GM12864 (cell line): ENCODE results near the gene CXCL14.

Experiments used
- DNase-seq: peaks from one replicate; pipeline ENCODE4 v3.0.0-alpha.2; 2011; ENCODE audit warnings: low read depth
- H3K4me3 ChIP-seq: 2 replicates; pipeline ENCODE4 v1.5.1; 2011; ENCODE audit warnings: mild to moderate bottlenecking, low read depth, low read length, control low read depth
- TF ChIP-seq, protein P1 (sequence below): IDR thresholded peaks from 2 replicates; pipeline ENCODE4 v1.5.1; 2011; ENCODE audit warnings: low read depth, mild to moderate bottlenecking, moderate library complexity, low read length, control low read depth, inconsistent platforms; ENCODE audit errors: missing control alignments

Gene CXCL14

GRCh38 chr5:135578685-135579341 is at the start of gene CXCL14:
TSS of gene CXCL14 (minus strand) at chr5:135578991. CDS start at chr5:135578778, 213 bp downstream.
- DNase-seq: no peak
- TF ChIP-seq, protein P1, sequence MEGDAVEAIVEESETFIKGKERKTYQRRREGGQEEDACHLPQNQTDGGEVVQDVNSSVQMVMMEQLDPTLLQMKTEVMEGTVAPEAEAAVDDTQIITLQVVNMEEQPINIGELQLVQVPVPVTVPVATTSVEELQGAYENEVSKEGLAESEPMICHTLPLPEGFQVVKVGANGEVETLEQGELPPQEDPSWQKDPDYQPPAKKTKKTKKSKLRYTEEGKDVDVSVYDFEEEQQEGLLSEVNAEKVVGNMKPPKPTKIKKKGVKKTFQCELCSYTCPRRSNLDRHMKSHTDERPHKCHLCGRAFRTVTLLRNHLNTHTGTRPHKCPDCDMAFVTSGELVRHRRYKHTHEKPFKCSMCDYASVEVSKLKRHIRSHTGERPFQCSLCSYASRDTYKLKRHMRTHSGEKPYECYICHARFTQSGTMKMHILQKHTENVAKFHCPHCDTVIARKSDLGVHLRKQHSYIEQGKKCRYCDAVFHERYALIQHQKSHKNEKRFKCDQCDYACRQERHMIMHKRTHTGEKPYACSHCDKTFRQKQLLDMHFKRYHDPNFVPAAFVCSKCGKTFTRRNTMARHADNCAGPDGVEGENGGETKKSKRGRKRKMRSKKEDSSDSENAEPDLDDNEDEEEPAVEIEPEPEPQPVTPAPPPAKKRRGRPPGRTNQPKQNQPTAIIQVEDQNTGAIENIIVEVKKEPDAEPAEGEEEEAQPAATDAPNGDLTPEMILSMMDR: no peak
- no peak within 1 kb of the TSS for H3K4me3 ChIP-seq

DNA sequence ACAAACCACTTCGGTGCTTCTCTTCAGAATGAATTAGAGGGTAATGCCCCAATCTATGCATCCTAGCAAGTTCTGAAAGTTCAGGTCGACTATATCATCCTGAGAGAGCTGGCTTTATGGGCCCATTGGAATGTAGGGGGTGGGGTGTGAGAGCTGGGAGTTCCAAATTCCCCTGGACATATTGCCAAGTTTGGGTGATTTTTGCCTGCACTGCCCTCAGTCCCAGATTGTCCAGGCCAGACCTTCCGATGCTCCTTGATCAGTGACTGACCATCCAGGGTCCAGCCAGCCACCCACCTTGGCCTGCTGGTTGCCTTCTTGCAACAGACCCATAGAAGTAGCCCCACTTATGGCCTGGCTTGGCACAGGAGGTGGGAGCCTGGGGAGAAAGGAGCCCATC is 47.8 kb upstream of the CXCL14 start:
- TF ChIP-seq, protein P1: no peak
- no peak overlapping the region for H3K4me3 ChIP-seq
- DNase-seq: no peak

DNA sequence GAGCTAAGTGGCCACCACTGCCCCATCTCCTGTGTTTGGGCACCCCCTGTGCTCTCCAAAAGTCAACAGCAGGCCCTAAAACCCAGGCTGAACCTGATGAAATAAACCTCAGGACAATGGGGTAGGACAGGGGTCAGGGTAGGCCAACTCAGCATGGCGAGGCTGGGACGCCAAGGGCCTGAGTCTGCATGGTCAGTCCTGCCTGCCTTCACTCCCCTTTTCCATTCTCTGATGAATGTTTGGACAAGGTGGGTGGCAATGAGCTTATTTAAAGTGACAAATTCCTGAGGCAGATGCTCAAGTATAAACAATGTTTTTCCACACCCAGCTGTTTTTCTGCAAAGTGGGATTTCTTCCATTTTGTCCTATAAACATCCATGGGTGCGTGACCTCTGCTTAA is 47.2 kb upstream of the CXCL14 start:
- no peak for DNase-seq
- no peak overlapping the region for H3K4me3 ChIP-seq
- TF ChIP-seq, protein P1: no peak

- no peak for DNase-seq
- no peak overlapping the region for H3K4me3 ChIP-seq
- TF ChIP-seq, protein P1: no peak
Observed at GRCh38 chr5:135625486-135625885, 46.7 kb upstream of the CXCL14 start.

DNA sequence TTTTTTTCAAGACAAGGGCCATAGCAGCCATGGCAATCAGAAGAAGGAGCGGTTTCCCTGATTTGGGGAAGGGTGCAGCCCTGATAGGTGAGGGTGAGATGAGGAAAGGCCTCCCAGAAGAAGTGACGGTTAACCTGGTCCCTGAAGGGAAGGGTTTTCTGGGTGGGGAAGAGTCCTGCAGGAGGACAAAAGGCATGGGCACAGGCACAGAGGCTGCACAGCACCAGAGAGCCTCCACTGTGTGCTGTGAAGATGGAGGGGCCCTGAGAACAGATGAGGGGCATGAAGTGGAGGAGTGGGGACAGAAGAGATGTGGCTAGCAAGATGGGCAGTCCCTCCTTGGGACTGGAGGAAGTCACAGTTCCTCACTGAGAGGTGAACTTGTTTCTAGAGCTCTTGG is 46.3 kb upstream of the CXCL14 start:
- H3K4me3 ChIP-seq: no peak overlapping the region

DNA sequence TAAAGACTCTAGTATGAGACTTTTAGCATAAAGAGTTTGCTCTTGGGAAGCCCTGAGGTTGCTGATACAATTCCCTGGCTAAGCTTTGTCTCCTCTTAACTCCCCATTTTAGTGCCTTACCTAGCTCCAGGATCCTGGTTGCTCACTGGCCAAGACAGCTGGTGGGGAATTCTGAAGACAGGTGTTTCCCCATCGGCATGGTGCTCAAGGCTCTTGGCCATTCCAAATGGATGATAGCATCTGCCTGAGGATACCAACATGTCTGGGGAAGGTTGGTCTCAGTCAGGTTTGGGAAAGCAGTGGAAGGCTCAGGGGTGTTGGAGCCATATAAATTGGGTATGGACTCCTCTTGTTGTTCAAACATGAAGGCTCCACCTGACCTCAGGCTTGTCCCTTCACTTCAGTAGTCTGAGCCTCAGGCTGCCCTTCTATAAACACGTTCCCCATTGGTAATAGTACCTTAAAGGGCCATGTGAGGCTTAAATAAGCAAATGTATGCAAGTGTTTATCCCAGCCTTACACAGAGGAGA is 44.5 kb upstream of the CXCL14 start:
- no peak for DNase-seq
- TF ChIP-seq, protein P1: no peak
- H3K4me3 ChIP-seq: no peak overlapping the region

More for the DNA sequence above, 46.3 kb upstream of the CXCL14 start:
- TF ChIP-seq, protein P1: no peak
- DNase-seq: no peak
